GM12865 (cell line): ENCODE data around the gene R3HCC1L.

Experiments
- DNase-seq: peaks from one replicate; pipeline ENCODE4 v3.0.0; 2010; ENCODE audit warnings: low read depth
- H3K4me3 ChIP-seq: 2 replicates; pipeline ENCODE4 v1.5.1; 2011; ENCODE audit warnings: mild to moderate bottlenecking, low read depth, low read length, control low read depth
- CTCF ChIP-seq: IDR thresholded peaks from 2 replicates; pipeline ENCODE4 v1.5.1; 2011; ENCODE audit warnings: low read length, control low read depth, low read depth, inconsistent platforms; ENCODE audit not compliant: insufficient read depth; ENCODE audit errors: missing control alignments

R3HCC1L gene

GRCh38 chr10:98106531-98106930, 27.9 kb upstream of the R3HCC1L start:
- no peak for DNase-seq
- H3K4me3 ChIP-seq, result no peak overlapping the region
- no peak for TF ChIP-seq CTCF

- DNase-seq, result no peak
- TF ChIP-seq CTCF, result no peak
- no peak overlapping the region for H3K4me3 ChIP-seq
Observed at GRCh38 chr10:98107644-98108430, 26.6 kb upstream of the R3HCC1L start.

GRCh38 chr10:98110356-98110755, 24.1 kb upstream of the R3HCC1L start:
- TF ChIP-seq CTCF, result no peak
- no peak overlapping the region for H3K4me3 ChIP-seq
- DNase-seq, result no peak

- no peak overlapping the region for H3K4me3 ChIP-seq
- no peak for DNase-seq
- no peak for TF ChIP-seq CTCF
Observed at GRCh38 chr10:98115031-98115787, 19.2 kb upstream of the R3HCC1L start.

- no peak for TF ChIP-seq CTCF
- no peak overlapping the region for H3K4me3 ChIP-seq
- DNase-seq, result no peak
Observed at GRCh38 chr10:98119891-98120290, 14.6 kb upstream of the R3HCC1L start.

- no peak overlapping the region for H3K4me3 ChIP-seq
- TF ChIP-seq CTCF, result no peak
- DNase-seq, result no peak
Observed at GRCh38 chr10:98125940-98126631, 8.4 kb upstream of the R3HCC1L start.
